ENCODE measurements around the gene MFSD1.

- TF ChIP-seq, protein P1, sequence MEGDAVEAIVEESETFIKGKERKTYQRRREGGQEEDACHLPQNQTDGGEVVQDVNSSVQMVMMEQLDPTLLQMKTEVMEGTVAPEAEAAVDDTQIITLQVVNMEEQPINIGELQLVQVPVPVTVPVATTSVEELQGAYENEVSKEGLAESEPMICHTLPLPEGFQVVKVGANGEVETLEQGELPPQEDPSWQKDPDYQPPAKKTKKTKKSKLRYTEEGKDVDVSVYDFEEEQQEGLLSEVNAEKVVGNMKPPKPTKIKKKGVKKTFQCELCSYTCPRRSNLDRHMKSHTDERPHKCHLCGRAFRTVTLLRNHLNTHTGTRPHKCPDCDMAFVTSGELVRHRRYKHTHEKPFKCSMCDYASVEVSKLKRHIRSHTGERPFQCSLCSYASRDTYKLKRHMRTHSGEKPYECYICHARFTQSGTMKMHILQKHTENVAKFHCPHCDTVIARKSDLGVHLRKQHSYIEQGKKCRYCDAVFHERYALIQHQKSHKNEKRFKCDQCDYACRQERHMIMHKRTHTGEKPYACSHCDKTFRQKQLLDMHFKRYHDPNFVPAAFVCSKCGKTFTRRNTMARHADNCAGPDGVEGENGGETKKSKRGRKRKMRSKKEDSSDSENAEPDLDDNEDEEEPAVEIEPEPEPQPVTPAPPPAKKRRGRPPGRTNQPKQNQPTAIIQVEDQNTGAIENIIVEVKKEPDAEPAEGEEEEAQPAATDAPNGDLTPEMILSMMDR (IDR thresholded peaks at IDR 0.05) = no peak
- TF ChIP-seq EZH2 (IDR thresholded peaks at IDR 0.05; ENCODE audit: borderline replicate concordance, insufficient read depth, low read depth, low read length, poor library complexity, severe bottlenecking) = no peak
Measured at GRCh38 chr3:158875700-158876099, 73.8 kb downstream of the MFSD1 start.
